ENCODE data around the gene HECTD4. TPM values are rescaled to one million over a fixed set of nuclear protein-coding genes. Genes with fewer than 3 reads are reported as not detected.

The HECTD4 gene
- total and polyA plus RNA-seq, 9 of the 15 experiments (the other 6 are each of a cell fraction or from before 2014, with no cell fraction given): 3.5 to 33.3 (median 13.5) TPM

DNA sequence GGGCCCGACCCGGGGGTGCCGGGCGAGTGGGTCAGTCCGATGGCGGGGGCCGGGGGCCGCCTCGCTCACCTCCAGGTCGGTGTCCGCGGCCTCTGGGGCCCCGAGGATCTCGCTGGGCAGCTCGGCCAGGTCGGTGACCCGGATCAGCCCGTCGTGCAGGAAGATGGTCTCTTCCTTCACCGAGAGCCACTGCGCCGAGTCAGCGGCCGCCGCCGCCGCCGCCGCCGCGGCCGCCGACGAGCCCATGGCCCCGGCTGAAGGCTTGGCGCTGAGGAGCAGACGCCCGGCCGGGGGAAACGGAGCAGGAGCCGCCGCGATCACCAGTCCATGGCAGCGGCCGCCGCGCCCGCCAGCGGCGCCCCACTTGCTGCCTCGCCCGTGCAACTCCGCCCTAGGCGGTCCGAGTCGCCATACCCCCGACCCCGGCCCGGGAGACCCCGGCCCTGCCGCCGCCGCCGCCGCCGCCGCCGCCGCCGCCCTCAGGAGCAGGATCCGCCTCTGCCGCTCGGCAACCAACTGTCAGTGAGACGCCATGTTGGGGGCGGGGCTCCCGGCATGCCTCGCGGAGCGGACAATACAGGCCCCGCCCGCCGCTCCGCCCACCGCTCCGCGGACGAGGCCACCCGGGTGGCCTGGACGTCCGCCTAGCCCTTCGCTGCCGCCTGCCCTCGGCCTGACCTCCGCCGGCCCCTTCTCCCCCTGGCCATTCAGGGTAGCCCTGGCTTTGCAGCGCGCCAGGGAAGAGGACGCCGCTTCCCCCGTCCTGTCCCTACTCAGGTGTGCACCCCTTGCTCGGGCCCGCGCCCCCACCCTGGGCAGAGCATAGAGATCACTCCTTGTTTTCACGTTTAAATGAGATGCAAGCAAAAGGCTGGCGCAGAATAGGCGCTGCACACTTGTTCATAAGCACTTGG, at the start of gene HECTD4 (continued):
- TF ChIP-seq, protein P1, sequence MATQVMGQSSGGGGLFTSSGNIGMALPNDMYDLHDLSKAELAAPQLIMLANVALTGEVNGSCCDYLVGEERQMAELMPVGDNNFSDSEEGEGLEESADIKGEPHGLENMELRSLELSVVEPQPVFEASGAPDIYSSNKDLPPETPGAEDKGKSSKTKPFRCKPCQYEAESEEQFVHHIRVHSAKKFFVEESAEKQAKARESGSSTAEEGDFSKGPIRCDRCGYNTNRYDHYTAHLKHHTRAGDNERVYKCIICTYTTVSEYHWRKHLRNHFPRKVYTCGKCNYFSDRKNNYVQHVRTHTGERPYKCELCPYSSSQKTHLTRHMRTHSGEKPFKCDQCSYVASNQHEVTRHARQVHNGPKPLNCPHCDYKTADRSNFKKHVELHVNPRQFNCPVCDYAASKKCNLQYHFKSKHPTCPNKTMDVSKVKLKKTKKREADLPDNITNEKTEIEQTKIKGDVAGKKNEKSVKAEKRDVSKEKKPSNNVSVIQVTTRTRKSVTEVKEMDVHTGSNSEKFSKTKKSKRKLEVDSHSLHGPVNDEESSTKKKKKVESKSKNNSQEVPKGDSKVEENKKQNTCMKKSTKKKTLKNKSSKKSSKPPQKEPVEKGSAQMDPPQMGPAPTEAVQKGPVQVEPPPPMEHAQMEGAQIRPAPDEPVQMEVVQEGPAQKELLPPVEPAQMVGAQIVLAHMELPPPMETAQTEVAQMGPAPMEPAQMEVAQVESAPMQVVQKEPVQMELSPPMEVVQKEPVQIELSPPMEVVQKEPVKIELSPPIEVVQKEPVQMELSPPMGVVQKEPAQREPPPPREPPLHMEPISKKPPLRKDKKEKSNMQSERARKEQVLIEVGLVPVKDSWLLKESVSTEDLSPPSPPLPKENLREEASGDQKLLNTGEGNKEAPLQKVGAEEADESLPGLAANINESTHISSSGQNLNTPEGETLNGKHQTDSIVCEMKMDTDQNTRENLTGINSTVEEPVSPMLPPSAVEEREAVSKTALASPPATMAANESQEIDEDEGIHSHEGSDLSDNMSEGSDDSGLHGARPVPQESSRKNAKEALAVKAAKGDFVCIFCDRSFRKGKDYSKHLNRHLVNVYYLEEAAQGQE (IDR thresholded peaks at IDR 0.05; ENCODE audit: borderline replicate concordance): no peak
- TF ChIP-seq, protein P1 (CRISPR knock-in tag; IDR thresholded peaks at IDR 0.05; ENCODE audit: low read depth): peak; percentile 29; the same call in 1 of the 2 replicates
- TF ChIP-seq POLR2AphosphoS5 (IDR thresholded peaks at IDR 0.05; ENCODE audit: control insufficient read depth, insufficient read depth, low read depth, low read length): peak; percentile 74
- TF ChIP-seq, protein P2, sequence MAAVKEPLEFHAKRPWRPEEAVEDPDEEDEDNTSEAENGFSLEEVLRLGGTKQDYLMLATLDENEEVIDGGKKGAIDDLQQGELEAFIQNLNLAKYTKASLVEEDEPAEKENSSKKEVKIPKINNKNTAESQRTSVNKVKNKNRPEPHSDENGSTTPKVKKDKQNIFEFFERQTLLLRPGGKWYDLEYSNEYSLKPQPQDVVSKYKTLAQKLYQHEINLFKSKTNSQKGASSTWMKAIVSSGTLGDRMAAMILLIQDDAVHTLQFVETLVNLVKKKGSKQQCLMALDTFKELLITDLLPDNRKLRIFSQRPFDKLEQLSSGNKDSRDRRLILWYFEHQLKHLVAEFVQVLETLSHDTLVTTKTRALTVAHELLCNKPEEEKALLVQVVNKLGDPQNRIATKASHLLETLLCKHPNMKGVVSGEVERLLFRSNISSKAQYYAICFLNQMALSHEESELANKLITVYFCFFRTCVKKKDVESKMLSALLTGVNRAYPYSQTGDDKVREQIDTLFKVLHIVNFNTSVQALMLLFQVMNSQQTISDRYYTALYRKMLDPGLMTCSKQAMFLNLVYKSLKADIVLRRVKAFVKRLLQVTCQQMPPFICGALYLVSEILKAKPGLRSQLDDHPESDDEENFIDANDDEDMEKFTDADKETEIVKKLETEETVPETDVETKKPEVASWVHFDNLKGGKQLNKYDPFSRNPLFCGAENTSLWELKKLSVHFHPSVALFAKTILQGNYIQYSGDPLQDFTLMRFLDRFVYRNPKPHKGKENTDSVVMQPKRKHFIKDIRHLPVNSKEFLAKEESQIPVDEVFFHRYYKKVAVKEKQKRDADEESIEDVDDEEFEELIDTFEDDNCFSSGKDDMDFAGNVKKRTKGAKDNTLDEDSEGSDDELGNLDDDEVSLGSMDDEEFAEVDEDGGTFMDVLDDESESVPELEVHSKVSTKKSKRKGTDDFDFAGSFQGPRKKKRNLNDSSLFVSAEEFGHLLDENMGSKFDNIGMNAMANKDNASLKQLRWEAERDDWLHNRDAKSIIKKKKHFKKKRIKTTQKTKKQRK (IDR thresholded peaks at IDR 0.05; ENCODE audit: borderline replicate concordance, low read depth, low read length): no peak
- no peak for TF ChIP-seq DACH1 (IDR thresholded peaks at IDR 0.05; ENCODE audit: partially characterized antibody)
- TF ChIP-seq, protein P3, sequence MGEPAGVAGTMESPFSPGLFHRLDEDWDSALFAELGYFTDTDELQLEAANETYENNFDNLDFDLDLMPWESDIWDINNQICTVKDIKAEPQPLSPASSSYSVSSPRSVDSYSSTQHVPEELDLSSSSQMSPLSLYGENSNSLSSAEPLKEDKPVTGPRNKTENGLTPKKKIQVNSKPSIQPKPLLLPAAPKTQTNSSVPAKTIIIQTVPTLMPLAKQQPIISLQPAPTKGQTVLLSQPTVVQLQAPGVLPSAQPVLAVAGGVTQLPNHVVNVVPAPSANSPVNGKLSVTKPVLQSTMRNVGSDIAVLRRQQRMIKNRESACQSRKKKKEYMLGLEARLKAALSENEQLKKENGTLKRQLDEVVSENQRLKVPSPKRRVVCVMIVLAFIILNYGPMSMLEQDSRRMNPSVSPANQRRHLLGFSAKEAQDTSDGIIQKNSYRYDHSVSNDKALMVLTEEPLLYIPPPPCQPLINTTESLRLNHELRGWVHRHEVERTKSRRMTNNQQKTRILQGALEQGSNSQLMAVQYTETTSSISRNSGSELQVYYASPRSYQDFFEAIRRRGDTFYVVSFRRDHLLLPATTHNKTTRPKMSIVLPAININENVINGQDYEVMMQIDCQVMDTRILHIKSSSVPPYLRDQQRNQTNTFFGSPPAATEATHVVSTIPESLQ (CRISPR knock-in tag; IDR thresholded peaks at IDR 0.05): peak; percentile 74; the same call in 1 of the 2 replicates
- TF ChIP-seq BHLHE40 (IDR thresholded peaks at IDR 0.05; ENCODE audit: low read length): peak; percentile 9; the same call in 1 of the 2 replicates
- TF ChIP-seq ZNF217 (CRISPR knock-in tag; IDR thresholded peaks at IDR 0.05): no peak
- TF ChIP-seq WHSC1 (IDR thresholded peaks at IDR 0.05; ENCODE audit: low read length): no peak
- TF ChIP-seq KLF1 (tag; IDR thresholded peaks at IDR 0.05): no peak
- peak; percentile 86 for TF ChIP-seq PHF20 (IDR thresholded peaks at IDR 0.05; ENCODE audit: partially characterized antibody)
- TF ChIP-seq HDAC2 (IDR thresholded peaks at IDR 0.05): peak; percentile 57; the same call in 1 of the 2 replicates
- 0 out of 4 replicates have a peak, but pooled peaks of 1 of the 2 experiments have one; percentile 23 for TF ChIP-seq RCOR1 (IDR thresholded peaks at IDR 0.05; ENCODE audit: borderline replicate concordance in 1 of 2, low read depth in 2 of 2, low read length in 2 of 2)

Measured in K562 (cell line).